OCI-LY1 (cell line): ENCODE data around the gene NDUFS1.
A peak's percentile ranks its signal among the peaks of the same experiment; 100 is the strongest.
"Not testable (repeated sequence)": the region's sequence is repeated elsewhere in the genome, so short reads cannot be mapped to it uniquely, and the experiment has no call there.

Experiments
- H2AFZ ChIP-seq: fragments of 200-600 bp; sonication (generic), shearing (Covaris generic); 2 replicates; pipeline ENCODE4 v1.6.0; 2014; ENCODE audit warnings: antibody characterized with exemption, mild to moderate bottlenecking, low read length
- H3F3A ChIP-seq: fragments of 200-600 bp; sonication (generic), shearing (Covaris generic); 2 replicates; pipeline ENCODE4 v1.6.0; 2014; ENCODE audit warnings: mild to moderate bottlenecking, antibody characterized with exemption, low read length, moderate library complexity; ENCODE audit not compliant: insufficient read depth
- H3K27ac ChIP-seq: fragments of 200-600 bp; sonication (generic); 2 replicates; pipeline ENCODE4 v1.5.1; 2014; ENCODE audit warnings: low read length, mixed run types, mild to moderate bottlenecking, low read depth; ENCODE audit not compliant: poor library complexity, severe bottlenecking
- H3K27me3 ChIP-seq: fragments of 200-600 bp; sonication (generic); 2 replicates; pipeline ENCODE4 v1.6.0; 2014; ENCODE audit warnings: antibody characterized with exemption, mild to moderate bottlenecking, low read length, moderate library complexity; ENCODE audit not compliant: insufficient read depth
- H3K36me3 ChIP-seq: fragments of 200-600 bp; sonication (generic); 2 replicates; pipeline ENCODE4 v1.6.1; 2014; ENCODE audit warnings: mild to moderate bottlenecking, antibody characterized with exemption, low read length, moderate library complexity, mixed read lengths; ENCODE audit not compliant: insufficient read depth
- H3K4me1 ChIP-seq: fragments of 200-600 bp; sonication (generic); 2 replicates; pipeline ENCODE4 v1.5.1; 2014; ENCODE audit warnings: mild to moderate bottlenecking, low read length, moderate library complexity; ENCODE audit not compliant: insufficient read depth, severe bottlenecking
- H3K4me2 ChIP-seq: fragments of 200-600 bp; sonication (generic), shearing (Covaris generic); 2 replicates; pipeline ENCODE4 v1.6.1; 2014; ENCODE audit warnings: low read length
- H3K4me3 ChIP-seq: fragments of 200-600 bp; sonication (generic); 2 replicates; pipeline ENCODE4 v1.5.1; 2014; ENCODE audit warnings: low read length, low read depth, mild to moderate bottlenecking, mixed read lengths; ENCODE audit not compliant: poor library complexity, severe bottlenecking
- H3K79me2 ChIP-seq: fragments of 200-600 bp; shearing (Covaris generic); 2 replicates; pipeline ENCODE4 v1.6.1; 2016; ENCODE audit warnings: mixed run types, low read length, mixed read lengths; ENCODE audit not compliant: insufficient read depth
- H3K9ac ChIP-seq: fragments of 200-600 bp; sonication (generic), shearing (Covaris generic); 2 replicates; pipeline ENCODE4 v1.6.1; 2014; ENCODE audit warnings: mild to moderate bottlenecking, low read length, mixed read lengths
- H3K9me2 ChIP-seq: fragments of 200-600 bp; sonication (generic), shearing (Covaris generic); 2 replicates; pipeline ENCODE4 v1.6.1; 2014; ENCODE audit warnings: low read depth, mild to moderate bottlenecking, low read length, mixed read lengths
- H3K9me3 ChIP-seq: fragments of 200-600 bp; shearing (Covaris generic); 2 replicates; pipeline ENCODE4 v1.6.1; 2014; ENCODE audit warnings: low read length, mixed read lengths
- H4K20me1 ChIP-seq: fragments of 200-600 bp; sonication (generic), shearing (Covaris generic); 2 replicates; pipeline ENCODE4 v1.6.0; 2016; ENCODE audit warnings: mild to moderate bottlenecking, low read length; ENCODE audit not compliant: insufficient read depth
- EZH2 ChIP-seq: fragments of 200-600 bp; sonication (generic), shearing (Covaris generic); IDR thresholded peaks from 2 replicates; pipeline ENCODE4 v1.8.0; 2017; ENCODE audit warnings: borderline replicate concordance, mixed run types, mild to moderate bottlenecking, antibody characterized with exemption, low read length, moderate library complexity, mixed read lengths
- TF ChIP-seq, protein P1 (sequence below): fragments of 200-600 bp; sonication (generic), shearing (Covaris generic); IDR thresholded peaks from 2 replicates; pipeline ENCODE4 v1.5.1; 2017; ENCODE audit warnings: mild to moderate bottlenecking, antibody characterized with exemption, low read length, moderate library complexity, mixed read lengths

The NDUFS1 gene

DNA sequence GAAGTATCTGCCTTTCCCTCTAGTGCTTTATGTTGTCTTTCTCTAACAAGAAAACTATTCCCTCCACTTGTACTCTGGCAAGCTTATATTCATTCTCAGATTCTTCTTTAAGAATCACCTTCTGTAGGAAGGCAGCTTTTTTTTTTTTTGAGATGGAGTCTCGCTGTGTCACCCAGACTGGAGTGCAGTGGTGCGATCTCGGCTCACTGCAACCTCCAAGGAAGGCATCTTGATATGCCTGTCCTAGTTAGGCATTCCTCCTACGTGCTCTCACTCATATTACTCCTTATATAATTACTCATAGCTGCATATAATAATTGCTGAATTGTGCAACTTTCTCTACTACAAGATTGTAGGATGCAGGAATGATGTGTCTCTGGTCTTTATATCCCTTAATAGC is 15.8 kb downstream of the NDUFS1 start:
- H3K9ac ChIP-seq: no peak overlapping the region
- H3K36me3 ChIP-seq: peaks cover 91% of the 10 kb centered on the region
- no peaks in the 10 kb centered on the region for H3F3A ChIP-seq
- TF ChIP-seq EZH2: no peak
- TF ChIP-seq, protein P1, sequence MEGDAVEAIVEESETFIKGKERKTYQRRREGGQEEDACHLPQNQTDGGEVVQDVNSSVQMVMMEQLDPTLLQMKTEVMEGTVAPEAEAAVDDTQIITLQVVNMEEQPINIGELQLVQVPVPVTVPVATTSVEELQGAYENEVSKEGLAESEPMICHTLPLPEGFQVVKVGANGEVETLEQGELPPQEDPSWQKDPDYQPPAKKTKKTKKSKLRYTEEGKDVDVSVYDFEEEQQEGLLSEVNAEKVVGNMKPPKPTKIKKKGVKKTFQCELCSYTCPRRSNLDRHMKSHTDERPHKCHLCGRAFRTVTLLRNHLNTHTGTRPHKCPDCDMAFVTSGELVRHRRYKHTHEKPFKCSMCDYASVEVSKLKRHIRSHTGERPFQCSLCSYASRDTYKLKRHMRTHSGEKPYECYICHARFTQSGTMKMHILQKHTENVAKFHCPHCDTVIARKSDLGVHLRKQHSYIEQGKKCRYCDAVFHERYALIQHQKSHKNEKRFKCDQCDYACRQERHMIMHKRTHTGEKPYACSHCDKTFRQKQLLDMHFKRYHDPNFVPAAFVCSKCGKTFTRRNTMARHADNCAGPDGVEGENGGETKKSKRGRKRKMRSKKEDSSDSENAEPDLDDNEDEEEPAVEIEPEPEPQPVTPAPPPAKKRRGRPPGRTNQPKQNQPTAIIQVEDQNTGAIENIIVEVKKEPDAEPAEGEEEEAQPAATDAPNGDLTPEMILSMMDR: no peak
- no peak overlapping the region for H3K27ac ChIP-seq
- no peaks in the 10 kb centered on the region for H3K27me3 ChIP-seq
- H3K9me3 ChIP-seq: no peaks in the 10 kb centered on the region
- no peaks in the 10 kb centered on the region for H4K20me1 ChIP-seq
- no peak overlapping the region for H2AFZ ChIP-seq
- no peaks in the 10 kb centered on the region for H3K79me2 ChIP-seq
- H3K4me2 ChIP-seq: no peak overlapping the region
- no peaks in the 10 kb centered on the region for H3K9me2 ChIP-seq
- H3K4me3 ChIP-seq: no peak overlapping the region
- H3K4me1 ChIP-seq: no peaks in the 10 kb centered on the region

DNA sequence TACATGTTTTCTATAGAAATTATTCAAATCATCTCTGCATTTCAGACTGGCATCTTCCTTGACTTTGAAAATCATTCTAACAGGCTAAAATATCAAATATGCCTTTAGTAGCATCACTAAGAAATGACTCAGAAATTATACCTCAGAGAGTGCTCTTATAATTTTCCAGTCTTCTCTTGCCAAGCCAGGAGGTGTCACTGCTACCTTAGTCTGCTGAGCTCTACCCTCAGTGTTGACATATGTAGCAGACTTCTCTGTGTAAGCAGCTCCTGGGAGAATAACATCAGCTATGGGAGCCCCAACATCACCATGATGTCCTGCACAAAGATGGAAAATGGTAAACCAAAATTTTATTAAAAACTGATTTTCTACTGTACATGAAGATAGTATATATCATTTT is 31.6 kb downstream of the NDUFS1 start:
- no peak overlapping the region for H3K27ac ChIP-seq
- no peak overlapping the region for H3K9ac ChIP-seq
- H3K9me2 ChIP-seq: no peaks in the 10 kb centered on the region
- TF ChIP-seq EZH2: no peak
- TF ChIP-seq, protein P1: 0 out of 2 replicates have a peak, but pooled peaks have one; percentile 9
- H3K36me3 ChIP-seq: peaks cover 76% of the 10 kb centered on the region
- H4K20me1 ChIP-seq: no peaks in the 10 kb centered on the region
- H3K27me3 ChIP-seq: no peaks in the 10 kb centered on the region
- no peaks in the 10 kb centered on the region for H3K79me2 ChIP-seq
- no peak overlapping the region for H3K4me2 ChIP-seq
- no peak overlapping the region for H2AFZ ChIP-seq
- H3K4me1 ChIP-seq: no peaks in the 10 kb centered on the region
- H3K4me3 ChIP-seq: no peak overlapping the region
- no peaks in the 10 kb centered on the region for H3F3A ChIP-seq
- no peaks in the 10 kb centered on the region for H3K9me3 ChIP-seq

DNA sequence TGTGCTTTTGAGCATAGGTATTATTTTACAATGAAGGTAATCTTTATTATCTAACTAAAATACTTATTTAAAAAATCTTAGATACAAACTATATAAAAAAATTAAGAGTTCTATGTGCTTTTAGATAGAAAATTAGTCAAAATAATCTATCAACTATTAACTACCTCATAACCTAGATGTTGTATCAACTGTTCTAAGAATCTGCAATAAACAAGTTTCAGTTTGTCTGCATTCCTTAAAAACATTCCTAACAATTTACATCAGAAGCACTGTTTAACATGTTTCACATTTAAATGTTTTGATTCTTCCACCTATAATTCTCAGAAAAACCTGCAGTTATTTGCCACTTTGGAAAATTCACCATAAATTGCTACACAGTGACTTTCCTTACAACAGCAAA is 33.3 kb downstream of the NDUFS1 start:
- H3K9ac ChIP-seq: no peak overlapping the region
- no peaks in the 10 kb centered on the region for H3K9me2 ChIP-seq
- no peak overlapping the region for H2AFZ ChIP-seq
- TF ChIP-seq, protein P1: no peak
- TF ChIP-seq EZH2: no peak
- peaks cover 78% of the 10 kb centered on the region for H3K36me3 ChIP-seq
- no peak overlapping the region for H3K27ac ChIP-seq
- no peaks in the 10 kb centered on the region for H3K27me3 ChIP-seq
- H3K79me2 ChIP-seq: no peaks in the 10 kb centered on the region
- H3K4me2 ChIP-seq: no peak overlapping the region
- H3K4me3 ChIP-seq: no peak overlapping the region
- H4K20me1 ChIP-seq: no peaks in the 10 kb centered on the region
- H3K4me1 ChIP-seq: no peaks in the 10 kb centered on the region
- H3K9me3 ChIP-seq: no peaks in the 10 kb centered on the region
- H3F3A ChIP-seq: no peaks in the 10 kb centered on the region

DNA sequence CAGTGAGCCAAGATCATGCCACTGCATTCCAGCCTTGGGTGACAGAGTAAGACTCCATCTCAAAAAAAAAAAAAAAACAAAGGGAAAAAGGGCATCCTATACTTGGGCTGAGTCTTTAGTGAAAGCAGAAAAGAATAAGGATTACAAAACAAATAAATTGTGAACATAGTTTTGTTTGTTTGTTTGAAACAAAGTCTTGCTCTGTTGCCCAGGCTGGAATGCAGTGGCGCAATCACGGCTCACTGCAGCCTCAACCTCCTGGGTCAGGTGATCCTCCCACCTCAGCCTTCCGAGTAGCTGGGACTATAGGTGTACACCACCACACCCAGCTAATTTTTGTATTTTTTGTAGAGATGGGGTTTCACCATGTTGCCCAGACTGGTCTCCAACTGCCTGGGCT is 36.7 kb downstream of the NDUFS1 start:
- H3K79me2 ChIP-seq, H3K27ac ChIP-seq, H4K20me1 ChIP-seq, H3K9me3 ChIP-seq, H3K27me3 ChIP-seq, H3F3A ChIP-seq, H3K4me1 ChIP-seq, H3K9me2 ChIP-seq, H2AFZ ChIP-seq, H3K4me3 ChIP-seq, H3K9ac ChIP-seq, H3K4me2 ChIP-seq: not testable (repeated sequence)
- peaks cover 70% of the 10 kb centered on the region for H3K36me3 ChIP-seq
